B cell (primary cell): ENCODE measurements around the gene RAPGEF5. TPM values are rescaled to one million over a fixed set of nuclear protein-coding genes. Genes with fewer than 3 reads are reported as not detected.

ENCODE experiments used
- ATAC-seq: fragments of 200-7000 bp; cut with Tn5 transposase; one replicate; pipeline ENCODE4 v1.10.0; 2021; ENCODE audit warnings: low read depth, mild to moderate bottlenecking, moderate number of reproducible peaks, moderate library complexity
- CTCF ChIA-PET: fragments of 350-600 bp; sonication (Branson Sonifier 250); formaldehyde crosslinking; loops from one replicate; lab custom pipeline; 2021; ENCODE audit warnings: antibody characterized with exemption, inconsistent platforms; lab: Charles Lee
- POLR2A ChIA-PET: fragments of 350-600 bp; sonication (Branson Sonifier 250); formaldehyde crosslinking; loops from one replicate; lab custom pipeline; 2021; ENCODE audit warnings: antibody characterized with exemption; lab: Charles Lee
- DNase-seq: peaks from one replicate; pipeline ENCODE4 v3.0.0; 2013
- H2AFZ ChIP-seq: 2 replicates; pipeline ENCODE4 v1.6.1; 2012; ENCODE audit warnings: mild to moderate bottlenecking, low read depth, low read length; ENCODE audit not compliant: insufficient read depth, poor library complexity, severe bottlenecking
- H3K27ac ChIP-seq, 2 donors: 1 replicate in 1 of 2; 2 replicates in 1 of 2; pipeline ENCODE4 v1.5.1; 2012 to 2013; ENCODE audit warnings: low read length in 2 of 2, mild to moderate bottlenecking in 2 of 2, moderate library complexity in 1 of 2
- H3K27me3 ChIP-seq, 4 experiments: fragments of 200-600 bp in 1 of 4; sonication (generic) in 1 of 4; replicated peaks in 1 of 4; 1 replicate in 2 of 4; 2 replicates in 2 of 4; pipeline versions ENCODE4 v1.6.1 to v1.7.0; 2013 to 2016; ENCODE audit warnings: low read length in 3 of 4, mild to moderate bottlenecking in 2 of 4, mixed read lengths in 1 of 4, moderate library complexity in 1 of 4; ENCODE audit not compliant: insufficient read depth in 4 of 4, control insufficient read depth in 3 of 4; ENCODE audit errors: control extremely low read depth in 1 of 4
- H3K36me3 ChIP-seq, 2 experiments: replicated peaks in 1 of 2; 1 replicate in 1 of 2; 2 replicates in 1 of 2; pipeline versions ENCODE4 v1.6.1 to v1.7.1; 2013; ENCODE audit warnings: low read length in 1 of 2; ENCODE audit not compliant: insufficient read depth in 2 of 2, control insufficient read depth in 1 of 2; ENCODE audit errors: control extremely low read depth in 1 of 2, extremely low read depth in 1 of 2
- H3K4me1 ChIP-seq, 2 donors: fragments of 200-600 bp in 1 of 2; sonication (generic) in 1 of 2; 1 replicate in 1 of 2; 2 replicates in 1 of 2; pipeline versions ENCODE4 v1.5.1 to v1.6.1; 2013 to 2017; ENCODE audit warnings: low read length in 2 of 2; ENCODE audit not compliant: control insufficient read depth in 2 of 2, insufficient read depth in 2 of 2
- H3K4me2 ChIP-seq: replicated peaks from 2 replicates; pipeline ENCODE3; 2012; ENCODE audit warnings: mild to moderate bottlenecking, low read depth, low read length; ENCODE audit not compliant: poor library complexity, severe bottlenecking
- H3K4me3 ChIP-seq, 5 experiments: fragments of 200-600 bp in 1 of 5; sonication (generic) in 1 of 5; 1 replicate in 3 of 5; 2 replicates in 2 of 5; pipeline versions ENCODE4 v1.5.1 to v1.7.0; 2011 to 2016; ENCODE audit warnings: low read length in 4 of 5, mild to moderate bottlenecking in 4 of 5, low read depth in 2 of 5, control low read depth in 1 of 5, moderate library complexity in 1 of 5; ENCODE audit not compliant: insufficient read depth in 1 of 5; ENCODE audit errors: control extremely low read depth in 1 of 5, extremely low read depth in 1 of 5
- H3K79me2 ChIP-seq: fragments of 200-600 bp; sonication (generic); one replicate; pipeline ENCODE4 v1.6.0; 2016; ENCODE audit warnings: low read length; ENCODE audit not compliant: control insufficient read depth, insufficient read depth
- H3K9ac ChIP-seq: fragments of 200-600 bp; sonication (generic); 2 replicates; pipeline ENCODE4 v1.6.1; 2017; ENCODE audit warnings: mild to moderate bottlenecking, low read length, moderate library complexity
- H3K9me3 ChIP-seq, 3 donors: one replicate each; pipeline versions ENCODE4 v1.6.1 to v1.7.1; 2013; ENCODE audit warnings: low read length in 2 of 3; ENCODE audit not compliant: control insufficient read depth in 2 of 3, insufficient read depth in 1 of 3; ENCODE audit errors: control extremely low read depth in 1 of 3
- H4K20me1 ChIP-seq: 2 replicates; pipeline ENCODE4 v1.6.0; 2012; ENCODE audit warnings: mild to moderate bottlenecking, low read length; ENCODE audit not compliant: insufficient read depth, control insufficient read depth, poor library complexity, severe bottlenecking
- H3K27ac Mint-ChIP-seq: one replicate; pipeline ENCODE4 v1.8.0; 2021; ENCODE audit warnings: mixed read lengths
- H3K27me3 Mint-ChIP-seq: one replicate; pipeline ENCODE4 v1.8.0; 2021; ENCODE audit warnings: mixed read lengths
- H3K4me1 Mint-ChIP-seq: one replicate; pipeline ENCODE4 v1.8.0; 2021; ENCODE audit warnings: mixed read lengths
- H3K4me3 Mint-ChIP-seq: one replicate; pipeline ENCODE4 v1.8.0; 2021; ENCODE audit warnings: mixed read lengths
- H3K9me3 Mint-ChIP-seq: one replicate; pipeline ENCODE4 v1.8.0; 2022; ENCODE audit warnings: mixed read lengths; ENCODE audit not compliant: insufficient read depth
- CTCF ChIP-seq: fragments of 200-600 bp; IDR thresholded peaks from one replicate; pipeline ENCODE4 v1.8.0; 2022; ENCODE audit warnings: antibody characterized with exemption, mild to moderate bottlenecking
- EZH2 ChIP-seq: IDR thresholded peaks from 2 replicates; pipeline ENCODE4 v1.6.1; 2012; ENCODE audit warnings: borderline replicate concordance, low read depth, mild to moderate bottlenecking, moderate library complexity, low read length; ENCODE audit not compliant: insufficient read depth, poor library complexity, severe bottlenecking
- WGBS: methylation state at CpG from one replicate; pipeline ENCODE4 v1.1.5; 2013; ENCODE audit warnings: missing lambda C conversion rate; ENCODE audit not compliant: insufficient coverage; 5-methylcytosine and 5-hydroxymethylcytosine counted together
- intact Hi-C: fragments of 100-400 bp; cut with micrococcal nuclease; formaldehyde crosslinking; loops from one replicate; pipeline ENCODE4 v1.10.0; 2022
- polyA plus RNA-seq: library from polyadenylated mRNA; depleted of rRNA; stranded (reverse); fragments of >200 nt; gene quantifications from 2 replicates; pipeline ENCODE4 v1.2.3, GENCODE V29; 2012
- total RNA-seq, 2 donors: library from RNA; stranded (reverse); fragments of 120-200 nt in 1 of 2; gene quantifications; 1 replicate in 1 of 2; 2 replicates in 1 of 2; pipeline versions ENCODE4 v1.2.3 to v1.2.4, GENCODE V29; 2013 to 2022

RAPGEF5 gene
- total and polyA plus RNA-seq, 2 donors (not counting 1 experiment from before 2014, with no cell fraction given): 1.5 to 37.6 TPM

GRCh38 chr7:22301790-22302189 is 55.2 kb downstream of the RAPGEF5 start:
- Mint-ChIP-seq H3K4me1 (peaks cover 9% of the 10 kb centered on the region), H3K27ac (no peak overlapping the region), H3K27me3 (no peaks in the 10 kb centered on the region), H3K9me3 (no peaks in the 10 kb centered on the region), H3K4me3 (no peak overlapping the region)
- Histone ChIP-seq H3K9ac (no peak overlapping the region), H3K4me3 (no peak overlapping the region), H3K36me3 (peaks cover 0 to 3% of the 10 kb centered on the region in 2 experiments), H4K20me1 (no peaks in the 10 kb centered on the region), H3K79me2 (no peaks in the 10 kb centered on the region), H3K27ac (no peak overlapping the region), H3K4me2 (no peak overlapping the region), H2AFZ (no peak overlapping the region), H3K9me3 (no peaks in the 10 kb centered on the region), H3K4me1 (no peaks in the 10 kb centered on the region), H3K27me3 (no peaks in the 10 kb centered on the region)
- intact Hi-C loops: no loop called here
- 96% methylated on average over 4 of the region's 6 CpGs for WGBS
- no peak for ATAC-seq
- TF ChIP-seq EZH2: no peak
- no peak for TF ChIP-seq CTCF
- ChIA-PET POLR2A (no interaction called here), CTCF (no interaction called here)
- DNase-seq: no peak

GRCh38 chr7:22300839-22301238 is 56.1 kb downstream of the RAPGEF5 start:
- Histone ChIP-seq H3K27ac (no peak overlapping the region), H4K20me1 (no peaks in the 10 kb centered on the region), H3K9ac (no peak overlapping the region), H3K36me3 (peaks cover 0 to 3% of the 10 kb centered on the region in 2 experiments), H2AFZ (no peak overlapping the region), H3K9me3 (no peaks in the 10 kb centered on the region), H3K4me3 (no peak overlapping the region), H3K4me2 (no peak overlapping the region), H3K79me2 (no peaks in the 10 kb centered on the region), H3K27me3 (no peaks in the 10 kb centered on the region), H3K4me1 (no peaks in the 10 kb centered on the region)
- WGBS: 90% methylated on average over 2 of the region's 4 CpGs
- Mint-ChIP-seq H3K27me3 (no peaks in the 10 kb centered on the region), H3K4me3 (no peak overlapping the region), H3K27ac (no peak overlapping the region), H3K9me3 (no peaks in the 10 kb centered on the region), H3K4me1 (peaks cover 9% of the 10 kb centered on the region)
- TF ChIP-seq CTCF: no peak
- no peak for TF ChIP-seq EZH2
- CTCF ChIA-PET: no interaction called here
- no peak for ATAC-seq
- no peak for DNase-seq
- POLR2A ChIA-PET: no interaction called here
- intact Hi-C loops: no loop called here
